ENCODE measurements around the gene PAXIP1. TPM values are rescaled to one million over a fixed set of nuclear protein-coding genes. Genes with fewer than 3 reads are reported as not detected.

The PAXIP1 gene
- total and polyA plus RNA-seq, 10 of the 15 experiments (the other 5 are each of a cell fraction or from before 2014, with no cell fraction given): 7.3 to 27.2 (median 18.1) TPM

GRCh38 chr7:154996101-154996500 lies 6.8 kb downstream of the PAXIP1 start:
- RAD21 ChIA-PET (ENCODE audit: unreplicated experiment): interaction anchor here (2.5 kb wide), 1 partner anchor 68 kb away, joined by 6 read pairs; no protein-coding TSS in a partner anchor
- Histone ChIP-seq H3K4me3 (no peak overlapping the region), H3K9ac (ENCODE audit: control insufficient read depth, insufficient read depth, low read length) (no peak overlapping the region), H3K9me3 (replicated peaks; ENCODE audit: control insufficient read depth, insufficient read depth, low read length) (no peaks in the 10 kb centered on the region), H3K4me1 (ENCODE audit: control insufficient read depth, insufficient read depth, low read length) (0 out of 2 replicates have a peak, but pooled peaks cover 5% of the 10 kb centered on the region), H2AFZ (ENCODE audit: control insufficient read depth, low read depth, low read length) (no peak overlapping the region), H4K20me1 (ENCODE audit: control insufficient read depth, insufficient read depth) (no peaks in the 10 kb centered on the region), H3K27ac (ENCODE audit: control insufficient read depth, insufficient read depth) (no peak overlapping the region), H3K36me3 (ENCODE audit: control insufficient read depth in 2 of 2, insufficient read depth in 2 of 2, low read length in 1 of 2) (peaks cover 0 to 20% of the 10 kb centered on the region in 2 experiments; a peak in 3 of 4 replicates), H3K27me3 (replicated peaks in 1 of 2; ENCODE audit: control insufficient read depth in 2 of 2, insufficient read depth in 2 of 2, low read length in 1 of 2) (no peaks in the 10 kb centered on the region), H3K79me2 (ENCODE audit: control insufficient read depth, insufficient read depth, low read length) (peaks cover 16% of the 10 kb centered on the region), H3K4me2 (ENCODE audit: control insufficient read depth, insufficient read depth) (no peak overlapping the region)
- CTCF ChIA-PET: interaction anchor here (0.9 to 3.5 kb wide), 5 partner anchors 12 to 754 kb away, joined by 3 to 16 read pairs (median 4); no protein-coding TSS in a partner anchor
- BruUV-seq (replicated peaks): no TSS peak
- WGBS (ENCODE audit: insufficient coverage, insufficient replicate concordance, low lambda C conversion rate, missing lambda C conversion rate): 92% methylated on average over 1 of the region's 1 CpG
- POLR2A ChIA-PET: interaction anchor here (0.6 kb wide), 1 partner anchor 382 kb away, joined by 3 read pairs; no protein-coding TSS in a partner anchor
- ATAC-seq: no peak
- no peak for FAIRE-seq
- intact Hi-C loops (cut with micrococcal nuclease; ENCODE audit: unreplicated experiment) (no loop called here), in situ Hi-C loops (cut with MboI) (no loop called here)
- SMC1A ChIA-PET (ENCODE audit: uncharacterized antibody, unreplicated experiment): interaction anchor here (1.5 kb wide), 2 partner anchors 19 to 69 kb away, joined by 3 read pairs; no protein-coding TSS in a partner anchor
- no peak for DNase-seq (ENCODE audit: low read depth, low spot score)
- TF ChIP-seq SMC3 (IDR thresholded peaks at IDR 0.05; ENCODE audit: borderline replicate concordance, low read length) (no peak), NR2F1 (conservative IDR thresholded peaks at IDR 0.05) (no peak), SKIL (IDR thresholded peaks at IDR 0.05; ENCODE audit: low read depth, poor library complexity, severe bottlenecking) (no peak), IKZF2 (IDR thresholded peaks at IDR 0.05) (no peak), IRF3 (IDR thresholded peaks at IDR 0.05) (no peak), NKRF (conservative IDR thresholded peaks at IDR 0.05) (no peak), ZNF622 (IDR thresholded peaks at IDR 0.05) (no peak), RFX5 (IDR thresholded peaks at IDR 0.05; ENCODE audit: low read depth, low read length) (no peak), SMAD1 (IDR thresholded peaks at IDR 0.05; ENCODE audit: low read depth, partially characterized antibody) (no peak), MYB (IDR thresholded peaks at IDR 0.05; ENCODE audit: borderline replicate concordance, low read depth, low read length) (no peak), PRDM15 (CRISPR knock-in tag; IDR thresholded peaks at IDR 0.05) (no peak), POLR2AphosphoS5 (IDR thresholded peaks at IDR 0.05; ENCODE audit: low read length) (no peak), CHD2 (IDR thresholded peaks at IDR 0.05; ENCODE audit: borderline replicate concordance, low read depth, low read length) (no peak), ATF2 (IDR thresholded peaks at IDR 0.05; ENCODE audit: low read length) (no peak)

Data from GM12878 (cell line).